ENCODE data around the gene EXOC3L1.

Gene EXOC3L1

GRCh38 chr16:67190041-67190440, at the start of gene EXOC3L1:
EXOC3L1 (minus strand) TSS chr16:67190136; CDS start chr16:67189676, 460 bp downstream.
- no peak for DNase-seq

GRCh38 chr16:67238806-67239470, 49.0 kb upstream of the EXOC3L1 start:
- DNase-seq: no peak

- DNase-seq: no peak
Observed at GRCh38 chr16:67238278-67238575, 48.3 kb upstream of the EXOC3L1 start.

GRCh38 chr16:67237396-67238277, 47.7 kb upstream of the EXOC3L1 start:
- DNase-seq: no peak

- DNase-seq: peak in 41 of 56 donors; percentile 29 to 93 (median 74)
Observed at GRCh38 chr16:67236563-67237395, 46.8 kb upstream of the EXOC3L1 start.

GRCh38 chr16:67235816-67236562, 46.1 kb upstream of the EXOC3L1 start:
- peak in 35 of 56 donors; percentile 24 to 91 (median 70) for DNase-seq

- no peak for DNase-seq
Observed at GRCh38 chr16:67234180-67234597, 44.3 kb upstream of the EXOC3L1 start.

GRCh38 chr16:67233596-67233995, 43.7 kb upstream of the EXOC3L1 start:
- no peak for DNase-seq

GRCh38 chr16:67230809-67231660, 41.1 kb upstream of the EXOC3L1 start:
- DNase-seq: no peak

- DNase-seq: no peak
Observed at GRCh38 chr16:67229906-67230808, 40.2 kb upstream of the EXOC3L1 start.

- no peak for DNase-seq
Observed at GRCh38 chr16:67228905-67229304, 39.0 kb upstream of the EXOC3L1 start.

GRCh38 chr16:67228034-67228785, 38.3 kb upstream of the EXOC3L1 start:
- DNase-seq: no peak

- DNase-seq: no peak
Observed at GRCh38 chr16:67227567-67227921, 37.6 kb upstream of the EXOC3L1 start.

GRCh38 chr16:67226804-67227566, 37.0 kb upstream of the EXOC3L1 start, which contains the start of gene TMEM208:
TMEM208 (plus strand) TSS chr16:67227130; CDS start chr16:67227219, 89 bp downstream.
- DNase-seq: peak; percentile 68 to 98 (median 93)

GRCh38 chr16:67226295-67226803, 36.4 kb upstream of the EXOC3L1 start:
- no peak for DNase-seq

GRCh38 chr16:67223992-67224391, 34.1 kb upstream of the EXOC3L1 start:
- no peak for DNase-seq
